ENCODE measurements around the gene TBXAS1. TPM values are rescaled to one million over a fixed set of nuclear protein-coding genes. Genes with fewer than 3 reads are reported as not detected.

The TBXAS1 gene
- total and polyA plus RNA-seq, 4 donors: 5.5 to 24.5 (median 16.9) TPM

GRCh38 chr7:139799586-139799985 lies 29.5 kb upstream of the TBXAS1 start:
- H3K27me3 ChIP-seq (ENCODE audit: control insufficient read depth in 1 of 2, insufficient read depth in 2 of 2, low read length in 1 of 2): no peaks in the 10 kb centered on the region
- no peak for ATAC-seq (ENCODE audit: low FRiP score)
- 72 to 80% methylated on average over 2 of the region's 2 CpGs for WGBS, 2 donors

GRCh38 chr7:139804571-139804970 lies 24.5 kb upstream of the TBXAS1 start:
- no peak for ATAC-seq (ENCODE audit: low FRiP score)
- H3K9me3 ChIP-seq (ENCODE audit: control insufficient read depth, low read length): no peaks in the 10 kb centered on the region
- H3K36me3 ChIP-seq (ENCODE audit: control insufficient read depth in 1 of 2, insufficient read depth in 2 of 2, low read length in 1 of 2): no peaks in the 10 kb centered on the region
- WGBS, 2 donors: 83 to 92% methylated on average over 1 of the region's 1 CpG
- no peaks in the 10 kb centered on the region for H3K4me1 ChIP-seq (ENCODE audit: control insufficient read depth in 1 of 2, insufficient read depth in 2 of 2, low read length in 2 of 2)
- H3K27me3 ChIP-seq (ENCODE audit: control insufficient read depth in 1 of 2, insufficient read depth in 2 of 2, low read length in 1 of 2): no peaks in the 10 kb centered on the region
- no peak overlapping the region for H3K4me3 ChIP-seq (ENCODE audit: low read length in 2 of 2)
- H3K27ac ChIP-seq (ENCODE audit: low read depth in 1 of 2, low read length in 2 of 2): no peak overlapping the region
- no peak for DNase-seq
- intact Hi-C loops (cut with DNase I): no loop called here

More at GRCh38 chr7:139799586-139799985, 29.5 kb upstream of the TBXAS1 start:
- DNase-seq: no peak
- Histone ChIP-seq H3K36me3 (ENCODE audit: control insufficient read depth in 1 of 2, insufficient read depth in 2 of 2, low read length in 1 of 2) (no peaks in the 10 kb centered on the region), H3K4me1 (ENCODE audit: control insufficient read depth in 1 of 2, insufficient read depth in 2 of 2, low read length in 2 of 2) (no peaks in the 10 kb centered on the region), H3K27ac (ENCODE audit: low read depth in 1 of 2, low read length in 2 of 2) (no peak overlapping the region), H3K4me3 (ENCODE audit: low read length in 2 of 2) (no peak overlapping the region), H3K9me3 (ENCODE audit: control insufficient read depth, low read length) (no peaks in the 10 kb centered on the region)
- intact Hi-C loops (cut with DNase I): no loop called here

- 81 to 85% methylated on average over 3 of the region's 3 CpGs for WGBS, 2 donors
Measured at GRCh38 chr7:139807009-139807408, 22.1 kb upstream of the TBXAS1 start.

GRCh38 chr7:139808427-139808826 lies 20.6 kb upstream of the TBXAS1 start:
- Histone ChIP-seq H3K4me3 (ENCODE audit: low read length in 2 of 2) (no peak overlapping the region), H3K9me3 (ENCODE audit: control insufficient read depth, low read length) (no peaks in the 10 kb centered on the region), H3K27me3 (ENCODE audit: control insufficient read depth in 1 of 2, insufficient read depth in 2 of 2, low read length in 1 of 2) (no peaks in the 10 kb centered on the region), H3K36me3 (ENCODE audit: control insufficient read depth in 1 of 2, insufficient read depth in 2 of 2, low read length in 1 of 2) (no peaks in the 10 kb centered on the region), H3K27ac (ENCODE audit: low read depth in 1 of 2, low read length in 2 of 2) (no peak overlapping the region), H3K4me1 (ENCODE audit: control insufficient read depth in 1 of 2, insufficient read depth in 2 of 2, low read length in 2 of 2) (no peaks in the 10 kb centered on the region)
- 85 to 91% methylated on average over 3 of the region's 3 CpGs for WGBS, 2 donors
- no peak for DNase-seq
- intact Hi-C loops (cut with DNase I): no loop called here
- ATAC-seq (ENCODE audit: low FRiP score): no peak

More at GRCh38 chr7:139807009-139807408, 22.1 kb upstream of the TBXAS1 start:
- no peak overlapping the region for H3K4me3 ChIP-seq (ENCODE audit: low read length in 2 of 2)
- intact Hi-C loops (cut with DNase I): no loop called here
- H3K27me3 ChIP-seq (ENCODE audit: control insufficient read depth in 1 of 2, insufficient read depth in 2 of 2, low read length in 1 of 2): no peaks in the 10 kb centered on the region
- no peak overlapping the region for H3K27ac ChIP-seq (ENCODE audit: low read depth in 1 of 2, low read length in 2 of 2)
- H3K4me1 ChIP-seq (ENCODE audit: control insufficient read depth in 1 of 2, insufficient read depth in 2 of 2, low read length in 2 of 2): no peaks in the 10 kb centered on the region
- no peaks in the 10 kb centered on the region for H3K36me3 ChIP-seq (ENCODE audit: control insufficient read depth in 1 of 2, insufficient read depth in 2 of 2, low read length in 1 of 2)
- no peaks in the 10 kb centered on the region for H3K9me3 ChIP-seq (ENCODE audit: control insufficient read depth, low read length)
- ATAC-seq (ENCODE audit: low FRiP score): no peak
- no peak for DNase-seq

- no peak for ATAC-seq (ENCODE audit: low FRiP score)
- Histone ChIP-seq H3K4me1 (ENCODE audit: control insufficient read depth in 1 of 2, insufficient read depth in 2 of 2, low read length in 2 of 2) (no peaks in the 10 kb centered on the region), H3K4me3 (ENCODE audit: low read length in 2 of 2) (no peak overlapping the region), H3K9me3 (ENCODE audit: control insufficient read depth, low read length) (no peaks in the 10 kb centered on the region), H3K36me3 (ENCODE audit: control insufficient read depth in 1 of 2, insufficient read depth in 2 of 2, low read length in 1 of 2) (no peaks in the 10 kb centered on the region), H3K27me3 (ENCODE audit: control insufficient read depth in 1 of 2, insufficient read depth in 2 of 2, low read length in 1 of 2) (no peaks in the 10 kb centered on the region), H3K27ac (ENCODE audit: low read depth in 1 of 2, low read length in 2 of 2) (no peak overlapping the region)
- intact Hi-C loops (cut with DNase I): no loop called here
- DNase-seq: no peak
Measured at GRCh38 chr7:139808846-139809442, 20.1 kb upstream of the TBXAS1 start.

GRCh38 chr7:139811066-139811465 lies 18.0 kb upstream of the TBXAS1 start:
- ATAC-seq (ENCODE audit: low FRiP score): no peak
- intact Hi-C loops (cut with DNase I): no loop called here
- WGBS, 2 donors: 59 to 66% methylated on average over 2 of the region's 2 CpGs

GRCh38 chr7:139813151-139813550 lies 15.9 kb upstream of the TBXAS1 start:
- H3K27ac ChIP-seq (ENCODE audit: low read depth in 1 of 2, low read length in 2 of 2): no peak overlapping the region
- ATAC-seq (ENCODE audit: low FRiP score): no peak
- H3K9me3 ChIP-seq (ENCODE audit: control insufficient read depth, low read length): no peaks in the 10 kb centered on the region
- DNase-seq: no peak
- intact Hi-C loops (cut with DNase I): no loop called here
- no peak overlapping the region for H3K4me3 ChIP-seq (ENCODE audit: low read length in 2 of 2)
- no peaks in the 10 kb centered on the region for H3K27me3 ChIP-seq (ENCODE audit: control insufficient read depth in 1 of 2, insufficient read depth in 2 of 2, low read length in 1 of 2)
- WGBS, 2 donors: 96 to 97% methylated on average over 6 of the region's 6 CpGs
- H3K36me3 ChIP-seq (ENCODE audit: control insufficient read depth in 1 of 2, insufficient read depth in 2 of 2, low read length in 1 of 2): no peaks in the 10 kb centered on the region
- no peaks in the 10 kb centered on the region for H3K4me1 ChIP-seq (ENCODE audit: control insufficient read depth in 1 of 2, insufficient read depth in 2 of 2, low read length in 2 of 2)

More at GRCh38 chr7:139811066-139811465, 18.0 kb upstream of the TBXAS1 start:
- Histone ChIP-seq H3K4me1 (ENCODE audit: control insufficient read depth in 1 of 2, insufficient read depth in 2 of 2, low read length in 2 of 2) (no peaks in the 10 kb centered on the region), H3K27ac (ENCODE audit: low read depth in 1 of 2, low read length in 2 of 2) (no peak overlapping the region), H3K9me3 (ENCODE audit: control insufficient read depth, low read length) (no peaks in the 10 kb centered on the region), H3K4me3 (ENCODE audit: low read length in 2 of 2) (no peak overlapping the region), H3K36me3 (ENCODE audit: control insufficient read depth in 1 of 2, insufficient read depth in 2 of 2, low read length in 1 of 2) (no peaks in the 10 kb centered on the region), H3K27me3 (ENCODE audit: control insufficient read depth in 1 of 2, insufficient read depth in 2 of 2, low read length in 1 of 2) (no peaks in the 10 kb centered on the region)
- no peak for DNase-seq

- no peak for DNase-seq
- Histone ChIP-seq H3K4me1 (ENCODE audit: control insufficient read depth in 1 of 2, insufficient read depth in 2 of 2, low read length in 2 of 2) (no peaks in the 10 kb centered on the region), H3K27me3 (ENCODE audit: control insufficient read depth in 1 of 2, insufficient read depth in 2 of 2, low read length in 1 of 2) (no peaks in the 10 kb centered on the region), H3K27ac (ENCODE audit: low read depth in 1 of 2, low read length in 2 of 2) (no peak overlapping the region), H3K4me3 (ENCODE audit: low read length in 2 of 2) (no peak overlapping the region), H3K9me3 (ENCODE audit: control insufficient read depth, low read length) (no peaks in the 10 kb centered on the region), H3K36me3 (ENCODE audit: control insufficient read depth in 1 of 2, insufficient read depth in 2 of 2, low read length in 1 of 2) (no peaks in the 10 kb centered on the region)
- 89 to 96% methylated on average over 2 of the region's 2 CpGs for WGBS, 2 donors
- no peak for ATAC-seq (ENCODE audit: low FRiP score)
- intact Hi-C loops (cut with DNase I): no loop called here
Measured at GRCh38 chr7:139813689-139814088, 15.4 kb upstream of the TBXAS1 start.

GRCh38 chr7:139817249-139817648 lies 11.8 kb upstream of the TBXAS1 start:
- Histone ChIP-seq H3K27ac (ENCODE audit: low read depth in 1 of 2, low read length in 2 of 2) (no peak overlapping the region), H3K4me3 (ENCODE audit: low read length in 2 of 2) (no peak overlapping the region), H3K36me3 (ENCODE audit: control insufficient read depth in 1 of 2, insufficient read depth in 2 of 2, low read length in 1 of 2) (no peaks in the 10 kb centered on the region), H3K4me1 (ENCODE audit: control insufficient read depth in 1 of 2, insufficient read depth in 2 of 2, low read length in 2 of 2) (no peaks in the 10 kb centered on the region), H3K9me3 (ENCODE audit: control insufficient read depth, low read length) (no peaks in the 10 kb centered on the region), H3K27me3 (ENCODE audit: control insufficient read depth in 1 of 2, insufficient read depth in 2 of 2, low read length in 1 of 2) (no peaks in the 10 kb centered on the region)
- WGBS, 2 donors: 86 to 87% methylated on average over 10 of the region's 10 CpGs
- intact Hi-C loops (cut with DNase I): no loop called here
- DNase-seq: no peak
- ATAC-seq (ENCODE audit: low FRiP score): no peak
